Type B pancreatic cell (in vitro differentiated cells): Measurements from ENCODE around the gene ARHGEF4. TPM values are rescaled to one million over a fixed set of nuclear protein-coding genes. Genes with fewer than 3 reads are reported as not detected.
"Not testable (repeated sequence)": the region's sequence is repeated elsewhere in the genome, so short reads cannot be mapped to it uniquely, and the experiment has no call there.

Experiments used
- DNase-seq: peaks from one replicate; pipeline ENCODE4 v3.0.0; 2021; ENCODE audit warnings: mixed read lengths; ENCODE audit not compliant: unreplicated experiment; ENCODE audit errors: extremely low spot score
- H3K27ac Mint-ChIP-seq: 2 replicates; pipeline ENCODE4 v1.8.0; 2021; ENCODE audit warnings: mild to moderate bottlenecking, mixed read lengths
- H3K27me3 Mint-ChIP-seq: 2 replicates; pipeline ENCODE4 v1.8.0; 2021; ENCODE audit warnings: mixed read lengths
- H3K36me3 Mint-ChIP-seq: 2 replicates; pipeline ENCODE4 v1.8.0; 2021; ENCODE audit warnings: mixed read lengths
- H3K4me1 Mint-ChIP-seq: one replicate; pipeline ENCODE4 v1.8.0; 2021; ENCODE audit warnings: mixed read lengths; ENCODE audit not compliant: unreplicated experiment
- H3K4me3 Mint-ChIP-seq: 2 replicates; pipeline ENCODE4 v1.8.0; 2021; ENCODE audit warnings: mild to moderate bottlenecking, mixed read lengths
- H3K9me3 Mint-ChIP-seq: 2 replicates; pipeline ENCODE4 v1.8.0; 2021; ENCODE audit warnings: mixed read lengths
- total RNA-seq: library from RNA; stranded (reverse); gene quantifications from 2 replicates; pipeline ENCODE4 v1.2.1, GENCODE V29; 2021; ENCODE audit warnings: low replicate concordance
- TF ChIP-seq, protein P1 (sequence below): fragments of 200-600 bp; sonication (generic); conservative IDR thresholded peaks from 2 replicates; pipeline ENCODE4 v1.5.0; 2021; ENCODE audit warnings: antibody characterized with exemption, mild to moderate bottlenecking

ARHGEF4 gene
- total RNA-seq, 1 donor from 2014 or later: 31.4 TPM

DNA sequence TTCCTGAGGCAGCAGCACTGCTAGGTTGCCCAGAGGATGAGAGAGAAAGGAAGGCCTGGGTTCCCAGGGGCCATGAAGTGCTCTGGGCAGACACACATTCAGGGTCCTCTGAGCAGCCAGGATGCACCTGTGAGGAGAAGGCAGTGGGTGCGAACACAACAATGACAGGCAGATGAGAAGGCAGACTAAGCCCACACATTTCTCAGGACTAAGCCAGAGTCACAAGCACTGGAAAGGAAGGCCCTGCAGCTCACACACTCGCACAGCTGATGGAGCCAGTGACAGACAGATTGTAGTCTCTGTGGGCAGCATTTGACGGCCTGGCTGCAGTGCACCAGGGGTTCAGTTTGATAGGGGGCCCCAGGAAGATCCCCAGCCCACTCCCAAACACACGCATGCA, 61.8 kb downstream of the ARHGEF4 start:
- no peak overlapping the region for H3K4me3 Mint-ChIP-seq
- no peaks in the 10 kb centered on the region for H3K36me3 Mint-ChIP-seq
- DNase-seq: no peak
- TF ChIP-seq, protein P1, sequence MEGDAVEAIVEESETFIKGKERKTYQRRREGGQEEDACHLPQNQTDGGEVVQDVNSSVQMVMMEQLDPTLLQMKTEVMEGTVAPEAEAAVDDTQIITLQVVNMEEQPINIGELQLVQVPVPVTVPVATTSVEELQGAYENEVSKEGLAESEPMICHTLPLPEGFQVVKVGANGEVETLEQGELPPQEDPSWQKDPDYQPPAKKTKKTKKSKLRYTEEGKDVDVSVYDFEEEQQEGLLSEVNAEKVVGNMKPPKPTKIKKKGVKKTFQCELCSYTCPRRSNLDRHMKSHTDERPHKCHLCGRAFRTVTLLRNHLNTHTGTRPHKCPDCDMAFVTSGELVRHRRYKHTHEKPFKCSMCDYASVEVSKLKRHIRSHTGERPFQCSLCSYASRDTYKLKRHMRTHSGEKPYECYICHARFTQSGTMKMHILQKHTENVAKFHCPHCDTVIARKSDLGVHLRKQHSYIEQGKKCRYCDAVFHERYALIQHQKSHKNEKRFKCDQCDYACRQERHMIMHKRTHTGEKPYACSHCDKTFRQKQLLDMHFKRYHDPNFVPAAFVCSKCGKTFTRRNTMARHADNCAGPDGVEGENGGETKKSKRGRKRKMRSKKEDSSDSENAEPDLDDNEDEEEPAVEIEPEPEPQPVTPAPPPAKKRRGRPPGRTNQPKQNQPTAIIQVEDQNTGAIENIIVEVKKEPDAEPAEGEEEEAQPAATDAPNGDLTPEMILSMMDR: no peak
- H3K4me1 Mint-ChIP-seq: no peaks in the 10 kb centered on the region
- H3K27me3 Mint-ChIP-seq: peaks cover 8% of the 10 kb centered on the region
- H3K9me3 Mint-ChIP-seq: no peaks in the 10 kb centered on the region
- no peak overlapping the region for H3K27ac Mint-ChIP-seq

DNA sequence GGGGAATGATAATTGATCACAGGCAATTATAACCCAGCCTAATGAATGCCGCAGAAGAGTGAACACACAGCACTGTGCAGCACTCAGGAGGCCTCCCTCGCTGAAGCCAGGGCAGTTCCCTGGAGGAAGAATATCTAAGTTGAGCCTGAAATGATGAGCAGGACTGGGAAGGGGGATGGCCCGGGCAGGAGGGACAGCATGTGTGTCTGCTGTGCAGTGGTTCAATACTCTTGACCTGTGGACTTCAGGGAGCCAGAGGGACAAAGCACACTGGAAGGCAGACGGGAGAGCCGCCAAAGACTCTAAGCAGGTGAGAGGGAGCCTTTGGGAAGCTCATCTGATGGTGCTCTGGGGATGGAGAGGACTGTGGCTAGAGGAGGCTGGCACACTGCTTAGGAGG, 62.6 kb downstream of the ARHGEF4 start:
- H3K4me1 Mint-ChIP-seq: no peaks in the 10 kb centered on the region
- no peaks in the 10 kb centered on the region for H3K36me3 Mint-ChIP-seq
- H3K9me3 Mint-ChIP-seq: no peaks in the 10 kb centered on the region
- no peak for DNase-seq
- no peak overlapping the region for H3K4me3 Mint-ChIP-seq
- H3K27me3 Mint-ChIP-seq: peaks cover 6% of the 10 kb centered on the region
- H3K27ac Mint-ChIP-seq: no peak overlapping the region
- TF ChIP-seq, protein P1: no peak

DNA sequence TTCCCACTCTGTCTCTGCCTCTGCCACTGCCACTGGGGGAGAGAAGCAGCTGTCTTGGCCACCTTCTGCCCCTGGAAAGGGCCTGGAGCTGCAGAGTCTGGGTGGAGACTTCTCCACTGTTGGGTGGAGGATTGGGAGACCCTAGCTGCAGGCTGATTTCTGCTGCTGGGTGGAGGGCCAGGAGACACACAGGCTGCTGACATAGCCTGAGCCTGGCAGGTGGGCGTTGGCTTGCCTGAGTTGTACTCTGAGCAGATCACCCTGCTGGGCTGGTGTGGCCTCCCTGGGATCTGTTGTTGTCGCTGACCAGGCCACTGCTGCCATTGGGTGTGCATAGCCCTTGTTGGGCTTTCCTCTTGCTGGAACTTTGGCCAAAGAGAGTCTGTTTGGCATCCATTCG, 64.3 kb downstream of the ARHGEF4 start:
- Mint-ChIP-seq H3K36me3 (no peaks in the 10 kb centered on the region), H3K9me3 (no peaks in the 10 kb centered on the region), H3K27ac (no peak overlapping the region), H3K27me3 (peaks cover 6% of the 10 kb centered on the region), H3K4me3 (no peak overlapping the region), H3K4me1 (no peaks in the 10 kb centered on the region)
- DNase-seq: peak; percentile 50
- TF ChIP-seq, protein P1: no peak

DNA sequence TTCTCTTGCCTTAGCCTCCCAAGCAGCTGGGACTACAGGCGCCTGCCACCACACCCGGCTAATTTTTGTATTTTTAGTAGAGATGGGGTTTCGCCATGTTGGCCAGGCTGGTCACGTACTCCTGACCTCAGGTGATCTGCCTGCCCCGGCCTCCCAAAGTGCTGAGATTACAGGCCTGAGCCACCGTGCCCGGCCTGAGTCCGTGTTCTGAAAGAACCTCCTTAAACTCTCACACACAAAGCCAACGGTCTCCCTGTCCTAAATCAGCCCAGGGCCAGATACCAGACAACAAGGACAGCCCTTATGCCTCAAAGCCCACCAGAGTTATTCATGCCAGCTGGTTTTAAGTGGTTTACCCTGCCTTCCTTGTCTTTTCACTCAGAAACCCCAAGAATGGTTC, 64.9 kb downstream of the ARHGEF4 start:
- DNase-seq, H3K4me3 Mint-ChIP-seq, H3K27ac Mint-ChIP-seq, H3K9me3 Mint-ChIP-seq, H3K27me3 Mint-ChIP-seq, H3K36me3 Mint-ChIP-seq, H3K4me1 Mint-ChIP-seq: not testable (repeated sequence)

DNA sequence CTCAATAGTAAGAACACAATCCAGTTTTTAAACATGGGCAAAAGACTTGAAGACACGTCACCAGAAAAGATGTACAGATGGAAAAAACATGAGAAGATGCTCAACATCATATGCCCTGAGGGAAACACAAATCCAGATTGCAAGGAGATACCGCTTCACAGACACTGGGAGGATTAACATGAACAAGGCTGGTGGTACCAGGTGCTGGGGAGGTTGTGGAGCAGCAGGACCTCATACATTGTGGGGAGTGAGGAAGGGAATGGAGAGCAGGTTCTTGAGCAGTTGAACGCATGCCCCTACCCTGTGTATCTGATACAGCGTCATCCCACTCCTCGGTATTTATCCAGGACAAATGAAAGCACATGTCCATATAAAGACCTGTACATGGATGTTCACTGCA, 72.1 kb downstream of the ARHGEF4 start:
- H3K4me3 Mint-ChIP-seq: no peak overlapping the region
- DNase-seq: no peak
- H3K36me3 Mint-ChIP-seq: no peaks in the 10 kb centered on the region
- H3K27me3 Mint-ChIP-seq: no peaks in the 10 kb centered on the region
- H3K9me3 Mint-ChIP-seq: no peaks in the 10 kb centered on the region
- H3K27ac Mint-ChIP-seq: no peak overlapping the region
- peaks cover 12% of the 10 kb centered on the region for H3K4me1 Mint-ChIP-seq
- TF ChIP-seq, protein P1: no peak

DNA sequence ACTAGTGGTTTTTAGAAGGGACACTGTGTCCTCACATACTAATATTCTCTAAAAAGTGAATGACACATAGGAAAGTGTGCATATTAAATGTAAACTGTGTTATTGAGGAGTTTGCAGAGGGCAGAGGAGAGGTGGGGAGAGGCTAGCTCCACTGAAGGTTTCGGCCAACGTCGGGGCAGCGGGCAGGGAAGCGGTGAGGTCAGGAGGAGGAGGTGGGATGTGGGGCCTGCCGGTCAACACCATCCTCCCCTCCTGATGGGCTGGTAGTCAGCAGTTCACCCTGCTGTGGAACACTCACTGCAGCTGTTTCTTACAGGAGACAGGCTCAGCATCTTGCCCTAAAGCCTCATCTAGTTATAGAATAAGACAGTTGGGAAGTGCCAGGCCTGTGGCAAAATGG, 74.2 kb downstream of the ARHGEF4 start:
- H3K27ac Mint-ChIP-seq: no peak overlapping the region
- H3K4me3 Mint-ChIP-seq: no peak overlapping the region
- TF ChIP-seq, protein P1: no peak
- no peaks in the 10 kb centered on the region for H3K27me3 Mint-ChIP-seq
- peaks cover 12% of the 10 kb centered on the region for H3K4me1 Mint-ChIP-seq
- H3K9me3 Mint-ChIP-seq: no peaks in the 10 kb centered on the region
- no peaks in the 10 kb centered on the region for H3K36me3 Mint-ChIP-seq
- DNase-seq: no peak
